Bone marrow (tissue), 2 donors: Measurements from ENCODE around the gene LIPH.
"Not testable (repeated sequence)": the region's sequence is repeated elsewhere in the genome, so short reads cannot be mapped to it uniquely, and the experiment has no call there.

Experiments
- DNase-seq, 2 donors: peaks; one replicate each; lab custom pipeline; 2025; lab: John Stamatoyannopoulos, UW

LIPH gene

DNA sequence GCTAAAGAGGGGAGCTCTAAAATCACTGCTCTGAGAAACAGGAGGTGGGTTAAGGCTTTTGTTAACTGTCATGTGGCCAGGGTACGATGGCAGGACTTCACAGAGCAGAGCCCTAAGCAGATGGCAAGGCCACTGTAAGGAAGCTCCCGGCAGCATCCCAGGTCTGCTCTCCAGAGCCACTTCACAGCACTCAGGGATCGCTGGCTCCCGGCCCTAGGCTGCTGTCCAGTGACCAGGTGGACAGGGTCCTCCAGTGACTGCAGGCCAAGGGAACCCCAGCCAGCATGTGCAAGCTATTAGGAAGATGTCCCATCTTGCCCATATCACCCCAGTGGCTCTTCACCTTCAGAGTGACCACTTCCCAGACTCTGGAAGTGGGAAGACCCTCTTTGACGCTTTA is 63.9 kb downstream of the LIPH start:
- DNase-seq = no peak

DNA sequence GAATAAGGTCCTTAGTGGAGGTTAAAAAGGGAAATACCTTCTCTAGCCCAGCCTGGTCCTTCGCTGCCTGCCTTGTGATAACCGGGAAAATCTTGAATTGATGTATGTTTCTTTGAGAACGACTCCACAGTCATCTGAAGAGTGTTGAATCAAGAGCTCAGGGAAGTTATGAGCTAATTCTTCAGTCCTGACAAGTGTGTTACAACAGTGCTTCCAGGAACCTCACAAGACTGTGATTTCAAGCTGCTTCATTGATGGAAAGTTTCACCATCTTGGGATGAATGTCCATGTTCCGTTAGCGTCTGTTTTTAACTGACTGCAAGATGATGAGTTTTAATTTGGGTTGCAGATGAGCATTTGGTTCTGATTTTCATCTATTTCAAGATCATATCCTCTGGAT is 66.0 kb downstream of the LIPH start:
- DNase-seq = no peak

DNA sequence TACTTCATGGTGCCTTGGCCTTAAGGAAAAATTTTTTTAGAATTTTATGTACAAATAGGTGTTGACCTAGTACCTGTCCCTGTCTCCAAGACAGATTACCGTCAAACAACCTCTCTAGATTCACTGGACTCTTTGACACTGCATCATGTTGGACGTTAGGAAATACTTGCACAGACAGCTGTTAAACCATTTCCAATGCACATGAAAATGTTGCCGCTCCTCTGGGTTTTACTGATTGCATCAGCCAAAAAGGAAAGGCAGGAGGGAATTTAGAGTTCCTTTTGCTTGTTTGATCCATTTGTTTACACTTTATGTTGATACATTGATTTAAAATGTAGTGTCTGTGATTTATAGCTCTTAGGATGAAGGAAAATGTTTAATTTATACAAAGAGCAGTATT is 68.1 kb downstream of the LIPH start:
- DNase-seq = no peak

DNA sequence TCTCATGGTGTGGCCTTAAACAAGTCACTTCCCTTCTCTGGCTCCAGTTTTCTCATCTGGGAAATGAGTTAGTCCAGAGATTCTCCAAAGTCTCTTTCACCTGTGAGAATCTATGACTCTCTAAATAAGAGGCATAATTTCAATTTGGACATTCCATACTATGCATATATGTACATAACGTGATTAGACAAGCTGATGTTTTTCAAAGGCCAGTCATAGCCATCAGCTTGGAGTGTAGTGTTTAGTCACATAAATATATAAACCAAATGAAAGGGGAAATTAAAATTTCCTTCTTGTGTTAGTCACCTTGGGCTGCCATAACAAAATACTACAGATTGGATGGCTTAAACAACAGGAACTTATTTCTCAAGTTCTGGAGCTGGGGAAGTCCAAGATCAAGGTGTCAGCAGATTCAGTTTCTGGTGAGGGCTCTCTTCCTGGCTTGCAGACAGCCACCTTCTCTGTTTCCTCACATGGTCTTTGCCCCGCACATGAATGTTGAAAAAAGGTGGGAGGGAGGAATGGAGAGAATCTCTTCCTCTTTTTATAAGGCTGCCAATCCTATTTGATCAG is 72.9 kb downstream of the LIPH start:
- no peak for DNase-seq

GRCh38 chr3:185477316-185477715 is 75.1 kb downstream of the LIPH start:
- DNase-seq = no peak

- not testable (repeated sequence) for DNase-seq
These were observed 77.5 kb downstream of the LIPH start for GRCh38 chr3:185474922-185475321.

DNA sequence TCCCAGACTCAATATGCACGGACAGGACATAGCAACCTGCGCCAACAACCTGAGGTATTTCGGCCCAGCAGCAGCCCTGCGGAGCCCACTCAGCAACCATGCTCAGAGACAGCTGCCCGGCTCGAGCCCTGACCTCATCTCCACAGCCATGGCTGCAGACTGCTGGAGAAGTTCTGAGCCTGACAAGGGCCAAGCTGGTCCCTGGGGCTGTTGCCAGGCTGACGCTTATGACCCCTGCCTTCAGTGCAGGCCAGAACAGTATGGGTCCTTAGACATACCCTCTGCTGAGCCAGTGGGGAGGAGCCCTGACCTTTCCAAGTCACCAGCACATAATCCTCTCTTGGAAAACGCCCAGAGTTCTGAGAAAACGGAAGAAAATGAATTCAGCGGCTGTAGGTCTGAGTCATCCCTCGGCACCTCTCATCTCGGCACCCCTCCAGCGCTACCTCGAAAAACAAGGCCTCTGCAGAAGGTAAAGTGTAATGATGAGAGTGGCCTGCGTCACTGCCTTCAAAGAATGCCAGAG is 79.0 kb downstream of the LIPH start:
- no peak for DNase-seq

GRCh38 chr3:185470323-185470722 is 82.1 kb downstream of the LIPH start:
- no peak for DNase-seq

GRCh38 chr3:185469542-185469941 is 82.8 kb downstream of the LIPH start:
- DNase-seq = no peak

GRCh38 chr3:185466123-185466522 is 86.3 kb downstream of the LIPH start:
- not testable (repeated sequence) for DNase-seq

- no peak for DNase-seq
These were observed 86.9 kb downstream of the LIPH start for GRCh38 chr3:185465471-185465870.

DNA sequence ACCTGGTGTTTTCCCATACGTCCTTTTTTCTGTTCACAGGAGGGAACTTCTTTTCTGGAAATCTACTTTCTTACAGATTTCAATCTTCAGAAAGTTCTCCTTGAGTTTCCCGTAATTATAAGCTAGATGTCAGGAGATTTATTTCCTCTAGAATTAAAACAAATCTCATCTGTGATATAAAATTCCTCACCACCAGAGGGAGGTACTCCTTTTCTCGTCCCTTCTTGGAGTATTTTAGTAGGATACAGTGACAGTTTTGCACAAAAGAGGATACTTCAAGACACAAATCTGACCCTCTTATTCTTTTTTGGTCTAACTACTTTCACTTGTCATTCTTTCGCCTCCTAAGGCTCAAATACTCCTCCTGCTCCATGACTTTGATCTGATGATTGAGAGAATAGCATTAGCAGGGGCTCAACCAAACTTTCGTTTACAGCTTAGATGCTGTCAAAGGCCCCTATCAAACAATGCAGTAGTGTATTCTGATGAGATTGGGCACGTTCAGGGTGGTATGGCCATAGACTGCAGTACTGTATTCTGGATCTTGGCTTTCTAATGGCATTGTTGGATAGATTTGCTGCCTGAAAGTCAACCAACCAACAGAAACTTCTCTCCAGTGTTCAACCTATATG is 91.6 kb downstream of the LIPH start:
- DNase-seq = peak in 1 of 2 donors; percentile 6

DNA sequence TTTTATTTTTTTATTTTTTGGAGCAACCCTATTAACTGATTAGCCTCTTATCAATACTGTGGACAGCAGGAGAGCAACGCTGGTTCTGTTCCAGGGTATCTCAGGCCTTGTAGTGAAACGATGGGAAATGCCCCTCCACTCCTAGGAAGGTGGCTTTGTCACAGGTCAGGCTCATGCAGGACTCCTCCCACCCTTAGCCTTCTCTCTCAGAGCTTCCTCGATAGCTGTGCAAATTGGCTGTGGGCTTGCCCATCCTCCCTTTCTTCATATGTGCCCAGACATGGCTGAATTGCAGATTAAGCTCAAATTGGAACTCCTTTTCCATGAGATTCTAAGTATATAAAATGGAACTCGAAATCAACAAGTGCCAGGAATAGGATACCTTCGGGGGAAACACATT is 92.1 kb downstream of the LIPH start:
- no peak for DNase-seq

DNA sequence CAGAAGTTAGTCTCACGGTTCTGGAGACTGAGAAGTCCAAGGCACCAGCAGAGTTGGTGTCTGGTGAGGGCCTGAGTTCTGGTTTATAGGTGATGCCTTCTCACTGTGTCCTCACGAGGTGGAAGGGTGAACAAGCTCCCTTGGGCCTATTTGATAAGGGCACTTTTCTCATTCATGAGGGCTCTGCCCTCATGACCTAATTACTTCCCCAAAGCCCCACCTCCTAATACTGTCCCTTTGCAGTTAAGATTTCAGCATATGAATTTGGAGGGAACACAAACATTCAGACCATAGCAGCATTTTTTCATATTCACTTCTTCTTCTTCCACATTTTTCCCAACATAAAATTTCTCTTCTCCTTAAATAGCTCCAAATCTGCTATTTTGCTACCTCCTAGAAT is 95.0 kb downstream of the LIPH start:
- DNase-seq = no peak
